Measurements from ENCODE around the gene SLX9. TPM values are rescaled to one million over a fixed set of nuclear protein-coding genes. Genes with fewer than 3 reads are reported as not detected.

SLX9 gene
- total RNA-seq, 1 donor from 2014 or later, result 17.8 TPM

- peak; percentile 25 to 36 for DNase-seq (ENCODE audit: low read depth in 2 of 2)
These were observed 6.6 kb downstream of the SLX9 start for GRCh38 chr21:44946254-44947041.

DNA sequence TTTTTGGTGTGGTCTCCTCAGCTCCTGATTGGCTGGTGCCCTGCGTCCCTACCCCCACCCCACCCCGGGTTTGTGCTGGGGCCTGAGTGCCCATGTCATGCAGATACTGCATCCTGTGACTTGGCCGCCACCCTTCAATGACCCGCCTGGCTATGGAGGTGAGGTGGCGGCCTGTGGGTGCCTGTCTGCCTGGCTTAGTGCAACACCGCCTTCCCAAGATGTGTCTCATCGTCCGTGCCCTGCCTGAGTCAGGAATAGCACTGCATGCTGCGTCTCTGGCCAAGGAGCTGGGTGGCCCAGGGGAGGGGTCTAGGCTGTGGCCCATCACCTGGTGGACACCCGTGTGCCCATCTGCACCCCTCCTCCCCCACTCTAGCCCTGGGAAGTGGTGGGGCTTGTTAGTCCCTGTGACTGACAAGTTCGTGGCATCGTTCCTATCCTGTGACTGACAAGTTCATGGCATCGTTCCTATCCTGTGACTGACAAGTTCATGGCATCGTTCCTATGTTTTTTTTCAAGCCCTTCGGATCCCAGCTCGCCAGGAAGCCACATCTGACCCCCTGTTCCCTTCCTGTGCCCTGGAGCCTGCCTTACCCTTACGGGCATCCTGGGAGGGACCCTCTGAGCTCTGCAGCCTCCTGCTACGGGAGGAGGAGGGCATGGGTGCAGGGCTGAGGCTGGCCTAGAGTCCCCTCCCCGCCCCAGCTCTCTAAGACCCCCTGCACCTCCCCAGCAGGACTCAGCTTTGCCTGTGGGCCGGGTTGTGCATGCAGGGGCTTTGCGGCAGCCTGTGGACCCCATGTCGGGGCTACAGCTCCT is 7.5 kb downstream of the SLX9 start:
- no peak for DNase-seq (ENCODE audit: low read depth in 2 of 2)

GRCh38 chr21:44947930-44948331 is 8.1 kb downstream of the SLX9 start:
- no peak for DNase-seq (ENCODE audit: low read depth in 2 of 2)

DNA sequence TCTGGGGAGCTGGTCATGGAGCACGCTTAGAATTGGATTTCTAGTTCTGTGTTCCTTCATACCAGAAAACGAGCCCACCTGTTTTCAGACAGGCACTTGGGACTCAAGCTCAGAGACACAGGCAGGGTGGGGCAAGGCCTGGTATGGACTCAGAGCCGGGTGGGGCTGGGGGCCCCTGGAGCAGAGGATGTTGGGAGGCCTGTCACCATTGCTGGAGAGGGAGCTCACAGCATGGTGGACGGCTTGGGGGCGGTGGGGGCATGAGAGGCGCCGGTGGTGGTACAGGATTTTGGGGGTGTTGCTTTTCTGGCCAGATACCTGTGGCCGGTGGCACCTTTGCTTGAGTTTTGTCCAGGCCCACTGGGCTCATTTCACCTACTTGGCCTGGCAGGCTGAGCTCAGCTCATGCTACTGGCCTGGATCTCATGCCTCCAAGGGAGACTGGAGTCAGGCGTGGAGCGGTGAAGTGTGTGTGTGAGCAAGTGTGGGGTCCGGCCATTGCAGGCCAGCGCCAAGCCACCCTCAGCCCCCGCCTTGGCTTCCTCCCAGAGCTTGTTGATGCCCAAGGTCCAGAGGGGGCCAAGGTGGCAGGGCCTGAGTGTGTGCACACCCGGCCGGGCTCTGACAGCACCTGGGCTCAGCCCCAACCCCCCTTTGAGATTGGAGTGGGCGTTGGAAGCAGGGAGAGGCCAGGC is 8.7 kb downstream of the SLX9 start:
- DNase-seq (ENCODE audit: low read depth in 2 of 2), result no peak

- DNase-seq (ENCODE audit: low read depth in 2 of 2), result no peak
These were observed 9.4 kb downstream of the SLX9 start for GRCh38 chr21:44949161-44949778.

DNA sequence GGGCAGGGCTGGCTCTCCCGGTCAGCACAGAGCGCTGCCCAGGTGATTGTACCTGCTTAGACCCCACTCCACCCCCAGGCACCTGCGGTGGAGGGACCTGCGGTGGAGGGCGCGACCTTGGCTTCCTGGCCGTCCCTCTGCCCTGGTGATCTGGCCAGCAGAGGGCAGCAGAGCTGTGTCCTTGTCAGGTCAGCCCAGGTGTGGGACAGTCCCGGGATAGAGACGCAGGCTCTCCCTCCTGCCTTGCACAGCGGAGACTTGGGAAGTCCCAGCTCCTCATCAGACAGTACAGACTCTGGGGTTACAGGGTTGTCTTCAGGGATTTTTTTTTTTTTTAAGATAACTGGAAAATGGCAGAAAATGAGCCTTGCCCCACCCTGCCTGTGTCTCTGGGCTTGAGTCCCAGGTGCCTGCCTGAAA is 10.0 kb downstream of the SLX9 start:
- DNase-seq (ENCODE audit: low read depth in 2 of 2), result peak; percentile 54 to 79

GRCh38 chr21:44950351-44950750 is 10.5 kb downstream of the SLX9 start:
- no peak for DNase-seq (ENCODE audit: low read depth in 2 of 2)

GRCh38 chr21:44951186-44951915 is 11.5 kb downstream of the SLX9 start:
- DNase-seq (ENCODE audit: low read depth in 2 of 2), result no peak

DNA sequence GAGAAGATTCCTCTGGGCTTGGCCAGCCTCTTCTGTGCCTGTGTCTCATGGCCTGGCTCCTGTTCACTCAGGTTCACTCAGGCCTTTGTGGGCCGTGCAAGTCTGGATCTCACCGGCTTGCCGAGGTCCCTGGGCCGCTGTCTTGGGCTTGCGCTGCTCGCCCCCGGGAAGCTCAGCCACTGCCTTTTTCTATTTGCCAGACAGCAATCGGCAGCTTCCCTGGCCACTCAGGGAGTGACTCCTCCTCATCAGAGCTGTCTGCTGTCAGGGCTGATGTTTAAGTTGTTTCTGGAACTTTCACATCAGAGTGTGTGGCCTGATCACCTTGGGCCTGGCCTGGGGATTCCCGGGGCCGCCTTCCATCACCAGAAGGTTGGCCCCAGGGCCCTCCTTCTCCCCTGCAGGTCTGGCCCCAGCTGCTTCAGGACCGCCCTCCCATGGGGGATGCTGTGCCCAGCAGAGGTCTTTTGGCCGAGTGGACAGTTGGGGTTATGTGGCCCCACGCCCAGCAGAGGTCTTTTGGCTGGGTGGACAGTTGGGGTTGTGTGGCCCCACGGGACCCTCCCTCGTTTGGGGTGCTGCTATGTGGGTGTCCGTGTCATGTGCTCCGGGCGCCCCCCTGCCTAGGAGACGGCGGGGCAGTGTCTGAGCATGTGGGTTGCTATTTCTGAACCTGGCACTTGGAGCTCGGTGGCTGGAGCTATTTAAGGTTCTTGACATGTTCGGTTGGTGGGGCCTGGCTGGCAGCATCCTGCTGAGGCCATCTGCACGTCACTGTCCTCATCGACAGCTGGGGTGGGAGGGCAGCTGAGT is 12.5 kb downstream of the SLX9 start:
- DNase-seq (ENCODE audit: low read depth in 2 of 2), result no peak

DNA sequence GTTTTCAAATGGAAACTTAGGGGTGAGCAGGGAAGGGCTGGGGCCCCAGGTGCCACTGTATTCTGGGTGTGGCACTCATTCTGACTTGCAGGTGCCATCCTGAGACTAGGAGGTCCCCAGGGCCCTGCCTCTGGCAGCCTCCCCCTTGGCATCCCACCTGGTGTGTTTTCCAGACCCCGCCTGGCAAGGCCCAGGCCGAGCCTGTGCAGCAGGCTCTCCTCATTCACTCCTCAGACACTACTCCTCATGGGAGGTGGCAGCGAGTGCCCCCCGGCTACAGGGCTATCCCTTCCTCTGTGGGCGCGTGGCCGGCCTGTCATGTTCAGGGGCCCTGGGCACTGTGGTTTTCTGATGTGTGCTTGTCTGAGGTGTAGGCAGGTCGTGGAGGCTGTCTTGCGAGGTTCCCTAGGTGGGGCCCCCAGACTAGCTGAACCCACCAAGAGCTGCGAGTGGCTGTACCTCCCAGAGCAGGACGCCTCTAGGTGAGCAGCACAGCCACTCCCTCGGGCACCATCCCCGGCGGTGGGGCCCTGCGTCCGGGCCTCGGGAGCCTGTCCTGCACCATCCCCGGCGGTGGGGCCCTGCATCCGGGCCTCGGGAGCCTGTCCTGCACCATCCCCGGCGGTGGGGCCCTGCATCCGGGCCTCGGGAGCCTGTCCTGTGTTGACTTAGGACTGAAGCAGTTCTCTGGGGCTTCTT is 13.2 kb downstream of the SLX9 start:
- DNase-seq (ENCODE audit: low read depth in 2 of 2), result no peak

GRCh38 chr21:44953628-44954021 is 13.8 kb downstream of the SLX9 start:
- no peak for DNase-seq (ENCODE audit: low read depth in 2 of 2)

DNA sequence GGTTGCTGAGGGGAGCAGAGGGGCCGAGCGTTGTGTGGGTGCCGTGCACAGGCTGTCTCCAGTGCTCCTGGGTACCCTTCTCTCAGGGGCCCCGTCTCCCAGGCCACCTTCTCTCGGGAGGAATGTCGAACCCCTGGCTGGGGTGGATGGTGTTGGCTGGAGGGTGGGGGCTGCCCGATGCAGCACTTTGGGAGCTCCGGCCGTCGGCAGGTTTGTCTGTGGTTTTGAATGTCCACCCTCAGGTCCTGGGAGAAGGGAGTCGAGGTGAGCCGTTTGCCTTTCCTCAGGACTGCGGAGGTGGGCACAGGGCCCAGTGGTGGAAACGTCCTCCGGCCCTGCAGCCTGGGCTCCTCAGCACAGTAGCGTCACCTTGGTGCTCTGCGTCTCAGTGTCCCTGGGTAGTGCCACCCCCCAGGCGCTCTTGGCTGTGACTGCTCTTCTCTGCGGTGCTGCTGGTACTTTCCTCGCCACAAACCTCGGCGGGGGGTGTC is 14.5 kb downstream of the SLX9 start:
- DNase-seq (ENCODE audit: low read depth in 2 of 2), result no peak

DNA sequence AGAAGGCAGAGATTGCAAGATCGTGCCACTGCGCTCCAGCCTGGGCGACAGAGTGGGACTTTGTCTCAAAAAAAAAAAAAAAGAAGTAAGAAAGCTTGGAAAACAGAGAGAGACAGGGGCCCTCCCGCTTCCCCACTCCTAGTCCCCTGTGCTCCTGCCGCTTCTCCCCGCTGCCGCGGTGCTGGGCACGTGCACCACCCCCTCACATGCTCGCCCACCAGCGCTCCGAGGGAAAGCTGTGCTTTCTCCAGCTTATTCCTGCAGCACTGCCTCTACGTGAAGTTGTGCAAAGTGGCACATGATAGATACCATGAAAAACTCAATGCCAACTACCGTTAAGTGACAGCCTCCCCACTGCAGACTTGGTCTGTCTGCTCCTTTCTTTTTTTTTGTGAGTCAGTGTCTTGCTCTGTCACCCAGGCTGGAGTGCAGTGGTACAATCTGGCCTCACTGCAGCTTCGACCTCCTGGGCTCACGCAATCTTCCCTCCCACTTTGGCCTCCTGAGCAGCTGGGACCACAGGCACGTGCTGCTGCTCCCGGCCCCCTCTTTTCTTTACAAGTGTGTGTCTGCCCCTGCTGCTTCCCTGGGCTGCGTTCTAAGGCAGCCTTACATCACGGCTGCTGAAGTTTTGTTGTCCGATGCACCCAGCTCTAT is 15.4 kb downstream of the SLX9 start:
- DNase-seq (ENCODE audit: low read depth in 2 of 2), result no peak

DNA sequence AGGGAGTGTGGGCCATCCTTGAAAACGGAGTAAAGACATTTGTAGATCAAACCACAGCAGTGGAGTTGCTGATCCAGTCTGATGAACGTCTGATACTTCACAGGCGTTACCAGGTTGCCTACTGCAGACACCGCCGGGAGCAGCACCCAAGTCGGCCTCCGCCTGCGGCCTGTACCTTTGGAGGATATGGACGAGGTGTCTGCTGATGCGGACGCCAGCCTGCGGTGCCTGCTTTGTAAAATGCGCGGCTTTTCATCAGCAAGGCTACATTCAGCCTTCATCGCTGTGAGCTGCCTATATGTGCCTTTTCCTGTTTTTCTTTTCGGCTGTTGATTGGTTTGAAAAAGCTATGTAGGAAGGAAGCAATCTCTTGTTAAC is 16.0 kb downstream of the SLX9 start:
- peak in 1 of 2 donors; percentile 30 for DNase-seq (ENCODE audit: low read depth in 2 of 2)

GRCh38 chr21:44956356-44957046 is 16.7 kb downstream of the SLX9 start:
- DNase-seq (ENCODE audit: low read depth in 2 of 2), result no peak

DNA sequence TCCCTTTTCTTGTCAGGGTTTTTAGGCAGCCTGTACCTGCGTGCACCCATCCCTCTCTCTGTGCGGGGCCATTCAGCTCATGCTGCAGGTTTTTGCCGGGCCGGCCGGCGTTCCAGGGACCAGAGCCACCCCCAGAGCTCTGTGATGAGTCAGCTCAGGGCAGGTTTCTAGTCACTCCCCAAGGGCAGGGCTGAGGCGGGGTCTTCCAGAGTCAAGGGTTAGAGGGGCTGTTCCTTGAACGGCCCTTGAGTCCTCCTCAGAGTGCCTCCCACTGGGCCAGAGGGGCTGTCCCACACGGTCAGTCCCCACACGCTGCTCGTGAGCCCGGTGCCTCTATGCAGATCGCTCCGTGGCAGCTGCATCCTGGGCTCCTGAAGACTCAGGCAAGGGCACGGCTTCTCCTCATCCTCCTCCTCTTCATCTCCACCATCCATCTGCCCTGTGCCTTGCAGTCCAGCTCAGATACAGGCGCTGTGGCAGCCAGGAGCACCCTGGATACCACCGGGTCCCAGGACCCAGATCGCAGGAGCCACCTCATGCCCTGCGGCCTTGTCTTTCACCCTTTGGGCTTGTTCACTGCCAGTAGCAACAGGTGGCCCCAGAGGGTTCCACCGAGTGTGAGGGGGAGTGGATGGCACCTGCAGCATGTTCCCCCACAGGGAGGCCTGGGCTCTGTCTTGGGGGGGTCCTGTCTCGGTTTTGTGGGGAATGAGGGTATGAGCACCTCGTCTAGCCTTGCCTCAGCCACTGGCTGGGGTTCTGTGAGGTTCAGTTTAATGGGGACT is 17.4 kb downstream of the SLX9 start:
- no peak for DNase-seq (ENCODE audit: low read depth in 2 of 2)

- DNase-seq (ENCODE audit: low read depth in 2 of 2), result no peak
These were observed 18.1 kb downstream of the SLX9 start for GRCh38 chr21:44957901-44958451.

Measured in dermis microvascular lymphatic vessel endothelial cell (primary cell).